K562 (cell line): ENCODE results near the gene AP3S2.

ENCODE experiments used
- CTCF ChIP-seq, 3 experiments: IDR thresholded peaks in 2 of 3; conservative IDR thresholded peaks in 1 of 3; 2 replicates each; pipeline ENCODE4 v1.5.1; 2011 to 2012; ENCODE audit warnings: low read length in 3 of 3, mild to moderate bottlenecking in 3 of 3, control low read depth in 2 of 3, improper control_type of control experiment in 1 of 3, inconsistent platforms in 1 of 3, low read depth in 1 of 3, mixed read lengths in 1 of 3, moderate library complexity in 1 of 3; ENCODE audit not compliant: insufficient read depth in 2 of 3
- EP300 ChIP-seq: IDR thresholded peaks from 2 replicates; pipeline ENCODE4 v1.6.1; 2012; ENCODE audit warnings: low read length, improper control_type of control experiment
- GTF2F1 ChIP-seq: IDR thresholded peaks from 2 replicates; pipeline ENCODE4 v1.6.1; 2011; ENCODE audit warnings: low read depth, low read length, improper control_type of control experiment
- HEY1 ChIP-seq: fragments of 250-450 bp; sonication (Bioruptor Pico); IDR thresholded peaks from 2 replicates; pipeline ENCODE4 v1.5.0; 2020; ENCODE audit warnings: mild to moderate bottlenecking, moderate library complexity, borderline replicate concordance
- JUNB ChIP-seq: fragments of 450-650 bp; formaldehyde crosslinking; conservative IDR thresholded peaks from 2 replicates; pipeline ENCODE4 v1.4.0; 2020; ENCODE audit warnings: mild to moderate bottlenecking
- KAT2B ChIP-seq: IDR thresholded peaks from one replicate; pipeline ENCODE4 v1.6.1; 2012; ENCODE audit warnings: low read depth, mild to moderate bottlenecking, control low read depth, inconsistent platforms, low read length, moderate library complexity
- MTA3 ChIP-seq: fragments of 450-650 bp; formaldehyde crosslinking; IDR thresholded peaks from 2 replicates; pipeline ENCODE4 v1.6.1; 2017; ENCODE audit warnings: mild to moderate bottlenecking, borderline replicate concordance
- NFYB ChIP-seq: IDR thresholded peaks from 2 replicates; pipeline ENCODE4 v1.6.1; 2011; ENCODE audit warnings: mild to moderate bottlenecking, moderate library complexity; ENCODE audit not compliant: insufficient read length; ENCODE audit errors: extremely low read depth
- NUFIP1 ChIP-seq: fragments of 450-650 bp; IDR thresholded peaks from 2 replicates; pipeline ENCODE4 v1.6.1; 2018; ENCODE audit not compliant: partially characterized antibody
- RFX5 ChIP-seq: IDR thresholded peaks from 2 replicates; pipeline ENCODE4 v1.6.1; 2011; ENCODE audit warnings: low read depth, mild to moderate bottlenecking, improper control_type of control experiment, low read length
- ZNF830 ChIP-seq: fragments of 250-450 bp; sonication (Bioruptor Pico); IDR thresholded peaks from 2 replicates; pipeline ENCODE4 v1.5.0; 2021; ENCODE audit warnings: mild to moderate bottlenecking

DNA sequence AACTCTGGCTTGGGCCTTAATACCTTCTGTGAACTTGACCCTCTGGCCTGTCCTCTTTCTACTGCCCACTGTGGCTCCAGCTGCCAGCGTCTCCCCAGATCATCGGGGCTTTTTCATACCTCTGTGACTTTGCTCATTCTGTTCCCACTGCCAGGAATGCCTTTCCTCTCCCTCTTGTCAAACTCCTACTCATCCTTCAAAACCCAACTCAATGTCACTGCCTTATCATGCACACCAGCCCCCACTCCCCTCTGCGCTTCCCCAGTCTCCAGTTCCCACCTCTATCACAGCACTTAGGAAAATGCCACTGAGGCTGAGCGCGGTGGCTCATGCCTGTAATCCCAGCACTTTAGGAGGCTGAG, 84.0 kb downstream of the AP3S2 start:
- TF ChIP-seq NUFIP1 (no peak), KAT2B (no peak), CTCF (IDR thresholded peaks at IDR 0.05 in 2 of 3, conservative IDR thresholded peaks at IDR 0.05 in 1 of 3; ENCODE audit: insufficient read depth in 2 of 3, low read depth in 1 of 3, low read length in 3 of 3) (no peak), JUNB (CRISPR knock-in tag) (no peak), RFX5 (no peak), EP300 (no peak), MTA3 (no peak), GTF2F1 (no peak), HEY1 (CRISPR knock-in tag) (no peak), NFYB (no peak), ZNF830 (CRISPR knock-in tag) (no peak)
